Esophagus squamous epithelium (tissue), 4 donors: ENCODE results near the gene TBL1X.

ENCODE experiments used
- CTCF ChIP-seq, 6 experiments: fragments of 450-650 bp in 4 of 6; fragments of 200-600 bp in 2 of 6; sonication (generic) in 2 of 6; IDR thresholded peaks; one replicate each; pipeline ENCODE4 v1.5.1; 2016 to 2019; ENCODE audit warnings: antibody characterized with exemption in 6 of 6, mild to moderate bottlenecking in 4 of 6, moderate library complexity in 4 of 6
- POLR2A ChIP-seq, 4 donors: fragments of 450-650 bp; IDR thresholded peaks; one replicate each; pipeline ENCODE4 v1.6.1; 2017; ENCODE audit warnings: antibody characterized with exemption in 4 of 4, mild to moderate bottlenecking in 4 of 4, moderate library complexity in 3 of 4

GRCh38 chrX:9429767-9430166 lies 35.1 kb upstream of the TBL1X start:
- TF ChIP-seq POLR2A (IDR thresholded peaks at IDR 0.05) (no peak), CTCF (IDR thresholded peaks at IDR 0.05) (no peak)
